Mesodermal cell (in vitro differentiated cells): ENCODE measurements around the gene UBALD1.

Source experiments
- H3K27ac ChIP-seq: 2 replicates; pipeline ENCODE4 v1.7.0; 2013; ENCODE audit warnings: mild to moderate bottlenecking, low read depth, low read length, moderate library complexity; ENCODE audit not compliant: severe bottlenecking
- H3K36me3 ChIP-seq: 2 replicates; pipeline ENCODE4 v1.7.1; 2013; ENCODE audit warnings: mild to moderate bottlenecking, low read length, moderate library complexity; ENCODE audit not compliant: control insufficient read depth, insufficient read depth
- H3K4me1 ChIP-seq: one replicate; pipeline ENCODE4 v1.7.1; 2013; ENCODE audit warnings: mild to moderate bottlenecking, low read length; ENCODE audit not compliant: insufficient read depth, control insufficient read depth, poor library complexity, severe bottlenecking
- H3K4me3 ChIP-seq: 2 replicates; pipeline ENCODE4 v1.7.0; 2013; ENCODE audit warnings: low read length, control low read depth, mild to moderate bottlenecking; ENCODE audit not compliant: insufficient read depth, poor library complexity, severe bottlenecking; ENCODE audit errors: extremely low read depth
- H3K9me3 ChIP-seq: 2 replicates; pipeline ENCODE4 v1.7.1; 2013; ENCODE audit warnings: mild to moderate bottlenecking, low read length, moderate library complexity; ENCODE audit not compliant: control insufficient read depth
- WGBS, 2 experiments: methylation state at CpG; one replicate each; pipeline ENCODE4 v1.1.5; 2013; ENCODE audit warnings: missing lambda C conversion rate in 2 of 2; ENCODE audit not compliant: insufficient coverage in 2 of 2; 5-methylcytosine and 5-hydroxymethylcytosine counted together

The UBALD1 gene

DNA sequence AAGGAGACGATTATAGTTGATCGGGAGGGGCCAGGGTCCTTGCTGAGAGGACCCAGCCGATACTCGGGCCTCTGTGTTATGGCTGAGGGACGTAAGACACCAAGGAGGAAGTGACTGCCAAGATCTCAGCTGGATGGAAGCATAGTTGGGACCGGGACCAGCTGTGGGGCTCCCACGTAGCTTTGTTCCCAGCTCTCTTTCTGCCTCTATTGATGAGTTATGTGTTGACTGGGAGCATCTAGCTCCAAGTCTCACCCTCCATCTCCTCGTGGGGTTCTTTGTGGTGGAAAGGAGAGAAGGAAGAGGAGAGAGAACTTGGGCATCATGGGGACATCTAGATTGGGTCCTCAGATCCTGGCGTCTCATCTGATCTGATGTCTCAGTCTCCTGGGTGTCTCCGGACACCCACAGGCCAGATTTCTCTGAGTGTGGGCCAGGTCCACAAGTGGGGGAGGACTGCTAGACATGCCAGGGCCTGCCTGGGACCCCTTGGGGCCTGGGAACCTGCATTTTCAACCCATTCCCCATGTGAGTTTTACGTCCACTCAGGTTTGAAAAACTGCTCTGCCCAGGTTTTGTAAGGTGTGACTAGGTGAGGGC, 11.0 kb upstream of the UBALD1 start:
- 10 to 16% methylated on average over 7 to 8 of the region's 11 CpGs for WGBS, 2 experiments
- peak overlapping the region; percentile 73 for H3K27ac ChIP-seq
- H3K9me3 ChIP-seq = no peaks in the 10 kb centered on the region
- peak overlapping the region; percentile 96 for H3K4me3 ChIP-seq
- no peaks in the 10 kb centered on the region for H3K4me1 ChIP-seq
- peaks cover 25% of the 10 kb centered on the region for H3K36me3 ChIP-seq

DNA sequence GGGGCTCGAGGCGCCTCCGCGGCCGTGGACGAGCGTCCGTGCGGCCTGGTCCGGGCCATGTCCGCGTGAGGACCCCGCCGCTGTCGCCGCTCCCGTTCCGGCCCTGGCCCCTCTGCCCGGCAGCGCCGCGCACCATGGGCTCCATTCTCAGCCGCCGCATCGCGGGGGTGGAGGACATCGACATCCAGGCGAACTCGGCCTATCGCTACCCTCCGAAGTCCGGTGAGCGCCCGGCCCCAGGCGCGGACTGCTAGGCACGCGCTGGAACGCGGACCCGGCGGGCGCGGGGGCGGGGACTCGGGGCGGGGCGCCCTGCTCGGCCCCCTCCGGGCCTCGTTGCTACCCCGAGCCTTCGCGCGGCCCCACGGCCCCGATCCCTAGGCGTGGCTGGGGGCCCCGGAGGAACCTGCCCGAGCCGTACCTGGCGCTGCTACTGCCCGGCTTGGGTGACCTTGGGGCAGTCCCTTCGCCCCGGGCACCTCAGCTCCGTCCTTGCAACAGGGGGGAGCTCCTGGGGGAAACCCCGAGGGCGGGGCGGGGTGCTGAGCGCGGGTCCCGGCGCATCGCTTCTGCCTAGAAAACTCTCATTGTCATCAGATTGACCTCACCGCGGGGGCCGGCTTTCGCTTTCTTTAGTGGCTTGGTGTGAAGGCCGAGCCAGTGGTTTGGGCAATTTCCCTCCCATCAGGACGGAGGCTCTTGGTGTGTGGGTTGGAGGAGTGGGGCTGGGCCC, 10.3 kb upstream of the UBALD1 start:
- Histone ChIP-seq H3K4me1 (no peaks in the 10 kb centered on the region), H3K9me3 (no peaks in the 10 kb centered on the region), H3K4me3 (peak overlapping the region; percentile 96), H3K36me3 (peaks cover 20% of the 10 kb centered on the region), H3K27ac (peak overlapping the region; percentile 73)
- 0% methylated on average over 46 to 73 of the region's 80 CpGs for WGBS, 2 experiments

DNA sequence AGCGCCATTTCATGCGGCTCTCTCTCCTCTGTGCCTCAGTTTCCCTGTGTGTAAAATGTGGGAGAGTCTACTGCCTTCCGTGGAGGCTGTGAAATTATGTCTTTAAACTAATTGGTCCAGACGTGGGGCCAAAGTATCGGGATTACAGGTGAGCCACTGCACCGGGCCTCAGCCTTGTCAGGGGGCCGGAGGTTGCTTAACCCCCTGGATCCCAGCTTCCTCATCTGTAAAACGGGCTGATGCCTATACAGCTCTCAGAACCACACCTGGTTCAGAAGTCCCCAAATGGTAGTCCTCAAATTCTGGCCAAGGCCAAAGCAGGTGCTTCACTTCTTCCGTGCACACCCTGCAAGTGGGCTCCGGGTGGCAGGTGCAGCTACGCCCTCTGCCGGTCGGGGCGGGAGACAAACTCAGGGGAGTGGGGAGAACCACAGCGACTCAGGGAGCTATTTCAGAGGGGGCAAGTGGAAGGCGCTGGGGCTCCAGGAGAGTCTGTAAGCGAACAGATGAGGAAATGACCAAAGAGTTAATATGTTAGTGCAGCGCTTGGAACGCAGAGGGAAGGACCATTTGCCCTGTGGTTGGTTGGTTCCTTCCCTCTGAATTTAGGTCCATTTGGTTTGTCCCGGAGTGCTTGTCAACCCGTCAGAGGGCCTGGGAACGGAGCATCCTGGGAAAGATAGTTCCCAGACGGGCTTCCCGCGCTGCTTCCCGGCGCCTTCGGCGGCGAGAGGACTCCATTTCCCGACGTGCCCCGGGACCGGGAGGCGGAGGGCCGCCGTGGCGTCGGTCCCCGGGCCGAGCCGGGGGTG, 9.5 kb upstream of the UBALD1 start, which contains the start of gene MGRN1:
MGRN1 (plus strand) TSS at position 812 of the 812 bp plus-strand sequence. CDS start 135 bp downstream, outside the sequence.
- H3K9me3 ChIP-seq = no peaks in the 10 kb centered on the region
- no peaks in the 10 kb centered on the region for H3K4me1 ChIP-seq
- peak within 1 kb of the TSS; percentile 96 for H3K4me3 ChIP-seq
- H3K27ac ChIP-seq = peak within 1 kb of the TSS; percentile 97
- 9 to 22% methylated on average over 23 to 38 of the region's 42 CpGs for WGBS, 2 experiments
- peaks cover 14% of the 10 kb centered on the region for H3K36me3 ChIP-seq

DNA sequence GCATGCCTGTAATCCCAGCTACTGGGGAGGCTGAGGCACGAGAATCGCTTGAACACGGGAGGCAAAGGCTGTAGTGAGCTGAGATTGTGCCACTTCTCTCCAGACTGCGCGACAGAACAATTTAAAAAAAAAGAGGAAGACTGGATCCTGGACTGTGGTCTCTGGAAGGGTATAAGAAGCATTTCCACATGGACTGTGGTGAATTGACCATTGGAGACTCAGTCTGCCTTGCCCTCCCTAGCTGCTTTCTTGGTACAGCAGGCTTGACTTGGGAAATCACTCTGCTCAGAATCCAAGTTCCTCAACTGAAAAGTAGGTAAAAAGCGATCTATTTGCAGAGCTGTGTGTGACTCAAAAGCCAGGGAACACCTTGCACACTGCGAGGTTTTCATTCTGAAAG, 8.9 kb upstream of the UBALD1 start:
- 91 to 98% methylated on average over 7 of the region's 7 CpGs for WGBS, 2 experiments
- Histone ChIP-seq H3K9me3 (no peaks in the 10 kb centered on the region), H3K4me1 (no peaks in the 10 kb centered on the region), H3K27ac (no peak overlapping the region), H3K4me3 (no peak overlapping the region), H3K36me3 (peaks cover 14% of the 10 kb centered on the region)

DNA sequence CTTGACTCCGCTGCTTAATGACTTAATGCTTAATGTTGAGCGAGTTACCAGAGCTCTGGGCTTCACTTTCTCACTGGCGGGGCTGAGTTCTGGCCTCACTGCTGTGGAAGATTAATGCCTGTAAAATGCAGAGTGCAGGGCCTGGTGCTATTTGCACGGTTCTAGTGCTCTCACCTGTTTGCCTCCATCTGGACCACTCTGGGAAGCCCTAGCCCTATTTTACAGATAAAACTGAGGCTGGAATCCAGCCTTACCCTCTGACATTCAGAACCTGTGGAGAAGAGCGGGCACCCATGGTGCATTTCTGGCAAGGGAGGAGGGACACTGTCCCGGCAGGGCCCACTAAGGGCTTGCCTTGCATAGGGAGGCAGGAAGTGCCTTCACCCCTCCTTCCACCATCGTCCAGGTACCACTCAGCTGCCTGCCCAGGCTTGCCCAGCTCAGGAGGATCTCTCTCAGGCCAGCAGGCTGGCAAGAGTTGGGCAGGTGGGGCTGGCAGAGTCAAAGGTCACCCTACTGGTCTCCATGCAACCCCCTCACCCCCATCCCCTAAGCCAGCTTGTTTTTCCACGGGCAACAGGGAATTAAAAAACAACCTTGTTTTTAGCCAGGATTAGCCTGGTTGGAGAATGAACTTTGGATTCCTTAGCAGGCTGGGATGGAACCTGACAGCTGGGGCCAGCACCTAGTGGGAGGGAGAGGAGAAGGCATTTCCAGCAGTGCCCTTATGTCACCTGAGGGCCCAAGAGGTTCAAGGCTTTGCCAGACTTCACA, 4.1 kb upstream of the UBALD1 start:
- WGBS, 2 experiments = 95 to 97% methylated on average over 5 to 6 of the region's 8 CpGs
- Histone ChIP-seq H3K4me1 (peaks cover 16% of the 10 kb centered on the region), H3K4me3 (no peak overlapping the region), H3K9me3 (no peaks in the 10 kb centered on the region), H3K36me3 (no peaks in the 10 kb centered on the region), H3K27ac (no peak overlapping the region)

DNA sequence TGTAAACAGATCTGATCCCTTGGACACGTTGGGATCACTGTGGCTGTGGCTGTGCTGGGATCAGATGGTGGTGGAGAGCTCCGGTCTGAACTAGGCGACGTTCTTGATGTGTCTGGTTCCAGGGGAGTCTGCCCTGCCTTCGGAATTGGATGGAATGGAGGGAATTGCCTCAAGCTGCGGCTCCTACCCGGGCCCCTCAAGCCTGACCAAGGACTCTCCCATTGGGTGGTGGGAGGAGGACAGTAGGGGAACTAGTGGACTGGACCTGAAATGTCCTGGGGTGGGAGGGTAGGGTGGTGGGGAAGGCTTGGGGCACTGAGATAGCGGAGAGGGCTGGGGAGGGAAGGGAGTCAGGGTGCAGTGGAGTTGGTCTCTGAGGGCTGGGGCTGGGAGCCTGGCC, 3.2 kb upstream of the UBALD1 start:
- Histone ChIP-seq H3K4me1 (peaks cover 16% of the 10 kb centered on the region), H3K9me3 (no peaks in the 10 kb centered on the region), H3K36me3 (no peaks in the 10 kb centered on the region), H3K27ac (no peak overlapping the region), H3K4me3 (no peak overlapping the region)
- 94% methylated on average over 8 of the region's 8 CpGs for WGBS, 2 experiments

DNA sequence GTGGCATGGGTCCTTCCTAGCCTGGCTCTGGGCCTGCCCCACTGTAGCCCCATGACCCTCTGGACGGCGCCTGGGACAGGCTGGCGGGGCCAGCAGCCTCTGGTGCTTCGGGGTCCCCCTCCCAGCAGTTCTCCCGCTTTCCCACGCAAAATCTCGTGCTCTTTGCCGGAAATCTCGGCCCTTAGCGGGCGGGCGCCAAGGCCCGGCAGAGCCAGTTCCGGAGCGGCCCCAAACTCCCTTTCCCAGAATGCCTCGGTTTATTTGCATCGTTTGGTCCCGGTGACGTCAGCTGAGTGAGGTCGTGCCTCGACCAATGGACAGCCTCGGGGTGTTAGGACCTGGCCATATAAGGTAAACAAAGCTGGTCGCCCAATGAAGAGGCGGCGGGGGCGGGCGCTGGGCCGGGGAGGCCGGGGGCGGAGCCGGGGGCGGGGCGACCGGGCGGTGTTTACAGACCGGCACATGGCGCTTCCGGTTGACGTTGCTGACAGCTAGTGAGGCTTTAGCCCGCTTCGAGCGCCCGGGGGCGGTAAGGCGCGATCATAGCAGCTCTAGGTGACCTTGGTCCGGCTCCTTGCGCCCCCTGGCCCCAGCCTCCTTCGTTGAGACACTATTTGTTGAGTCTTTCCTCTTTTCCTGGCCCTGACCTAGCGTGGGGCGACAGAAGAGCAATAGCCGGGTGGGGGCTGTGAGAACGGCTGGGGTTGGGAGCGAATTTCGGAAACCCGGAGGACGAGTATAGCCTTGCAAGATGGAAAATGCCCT, 1.5 kb upstream of the UBALD1 start:
- peak overlapping the region; percentile 45 for H3K4me3 ChIP-seq
- peaks cover 16% of the 10 kb centered on the region for H3K4me1 ChIP-seq
- H3K27ac ChIP-seq = peak overlapping the region; percentile 98
- WGBS, 2 experiments = 0 to 2% methylated on average over 33 to 57 of the region's 57 CpGs
- peaks cover 1% of the 10 kb centered on the region for H3K36me3 ChIP-seq
- no peaks in the 10 kb centered on the region for H3K9me3 ChIP-seq

DNA sequence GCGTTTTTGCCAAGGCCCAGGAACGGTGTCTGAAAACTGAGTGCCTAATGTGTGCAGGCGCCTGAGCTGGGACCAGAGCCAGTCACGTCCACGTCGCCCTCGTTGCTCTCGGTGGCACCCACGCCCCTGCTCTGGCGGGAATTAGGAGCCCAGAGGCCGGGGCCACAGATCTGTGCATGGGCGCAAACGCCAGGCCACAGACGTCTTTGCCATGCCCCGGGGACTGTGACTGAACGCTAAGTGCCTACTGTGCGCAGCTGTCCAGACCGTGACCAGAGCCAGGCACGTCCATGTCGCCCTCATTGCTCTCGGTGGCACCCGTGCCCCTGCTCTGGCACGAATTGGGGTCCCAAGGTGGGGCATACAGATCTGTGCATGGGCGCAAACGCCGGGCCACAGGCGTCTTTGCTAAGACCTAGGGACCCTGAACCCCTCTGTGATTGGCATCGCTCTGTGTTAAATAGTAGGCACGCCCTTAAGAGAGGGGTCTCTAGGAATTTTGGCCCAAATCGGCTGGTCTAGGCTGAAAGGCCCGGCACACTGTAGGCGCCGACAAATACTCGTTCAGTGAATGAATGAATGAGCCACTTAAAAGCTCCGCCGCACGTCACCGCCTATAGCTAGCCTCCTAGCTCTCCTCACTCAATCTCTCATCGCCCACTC, 827 bp upstream of the UBALD1 start:
- H3K27ac ChIP-seq = peak overlapping the region; percentile 68
- H3K36me3 ChIP-seq = peaks cover 8% of the 10 kb centered on the region
- H3K4me1 ChIP-seq = peaks cover 16% of the 10 kb centered on the region
- 93 to 95% methylated on average over 39 of the region's 39 CpGs for WGBS, 2 experiments
- peak overlapping the region; percentile 67 for H3K4me3 ChIP-seq
- no peaks in the 10 kb centered on the region for H3K9me3 ChIP-seq

DNA sequence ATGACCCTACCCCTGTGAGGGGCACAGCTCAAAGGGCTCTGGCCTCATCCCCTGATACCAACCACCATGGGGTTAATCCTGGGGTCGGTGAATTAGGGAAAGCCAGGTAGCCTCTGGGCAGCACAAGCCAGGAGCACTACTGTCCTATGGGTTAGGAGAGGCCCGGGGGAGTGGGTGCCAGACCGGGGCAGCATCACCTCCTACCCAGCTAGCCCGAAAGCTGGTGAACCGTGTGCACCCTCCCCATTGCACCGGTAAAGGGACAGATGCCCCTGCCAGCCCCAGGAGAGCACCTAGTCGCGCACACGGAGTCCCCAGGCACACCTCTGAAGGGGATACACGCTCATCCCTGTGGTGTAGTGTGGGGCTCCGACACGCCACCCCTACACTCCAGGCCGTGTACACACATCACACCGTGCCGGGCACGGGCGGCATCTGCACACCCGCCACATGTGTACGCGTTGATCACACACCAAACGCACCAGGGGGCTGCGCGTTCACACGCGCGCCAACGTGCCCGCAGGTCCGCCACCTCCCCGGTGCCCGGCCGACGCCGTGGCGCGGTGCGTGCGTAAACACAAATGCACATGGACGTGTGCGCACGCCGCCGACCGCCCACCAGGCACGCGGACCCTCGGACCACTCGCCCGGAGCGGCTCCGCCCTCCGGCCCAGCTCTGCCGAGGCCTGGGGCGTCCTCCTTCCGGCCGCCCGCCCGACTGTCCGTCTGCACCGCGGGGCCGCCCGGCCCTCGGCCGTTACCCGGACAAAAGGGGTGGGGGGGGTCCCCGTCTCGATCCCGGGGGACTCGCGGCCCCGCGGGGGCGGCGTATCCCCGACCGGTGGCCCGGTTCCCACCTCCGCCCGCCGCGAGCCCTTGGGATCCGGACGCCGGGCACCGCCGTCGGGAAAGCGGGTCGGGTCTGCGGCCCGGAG, 785 bp downstream of the UBALD1 start:
- Histone ChIP-seq H3K9me3 (no peaks in the 10 kb centered on the region), H3K4me3 (peak overlapping the region; percentile 67), H3K36me3 (peaks cover 21% of the 10 kb centered on the region), H3K27ac (peak overlapping the region; percentile 87), H3K4me1 (peaks cover 16% of the 10 kb centered on the region)
- WGBS, 2 experiments = 1% methylated on average over 52 to 72 of the region's 92 CpGs
